Stimulated activated CD8-positive, alpha-beta memory T cell treated with anti-CD3 and anti-CD28 coated beads, Interleukin-15, amount 100 ng/mL, for 4 hours (primary cell): Measurements from ENCODE around the gene PNMA6E.
"Not testable (repeated sequence)": the region's sequence is repeated elsewhere in the genome, so short reads cannot be mapped to it uniquely, and the experiment has no call there.

ENCODE experiments used
- DNase-seq, 2 donors: peaks; one replicate each; pipeline ENCODE4 v3.0.0-alpha.2; 2020; ENCODE audit warnings: low read depth in 2 of 2

Gene PNMA6E

GRCh38 chrX:153386097-153386496 is 15.1 kb downstream of the PNMA6E start:
- DNase-seq = no peak

GRCh38 chrX:153384973-153385372 is 16.2 kb downstream of the PNMA6E start:
- DNase-seq = not testable (repeated sequence)

GRCh38 chrX:153384390-153384789 is 16.8 kb downstream of the PNMA6E start:
- DNase-seq = no peak

GRCh38 chrX:153382563-153383482 is 18.3 kb downstream of the PNMA6E start:
- no peak for DNase-seq

- no peak for DNase-seq
These were observed 19.2 kb downstream of the PNMA6E start for GRCh38 chrX:153381684-153382532.

- DNase-seq = no peak
These were observed 20.5 kb downstream of the PNMA6E start for GRCh38 chrX:153380691-153381090.

- no peak for DNase-seq
These were observed 21.1 kb downstream of the PNMA6E start for GRCh38 chrX:153379971-153380581.

GRCh38 chrX:153379508-153379907 is 21.6 kb downstream of the PNMA6E start:
- no peak for DNase-seq

- DNase-seq = no peak
These were observed 22.5 kb downstream of the PNMA6E start for GRCh38 chrX:153378607-153379006.

- no peak for DNase-seq
These were observed 23.4 kb downstream of the PNMA6E start for GRCh38 chrX:153377727-153378126.

- DNase-seq = no peak
These were observed 25.6 kb downstream of the PNMA6E start for GRCh38 chrX:153375571-153375970.

- DNase-seq = no peak
These were observed 26.7 kb downstream of the PNMA6E start for GRCh38 chrX:153374426-153374825.

- DNase-seq = no peak
These were observed 28.2 kb downstream of the PNMA6E start for GRCh38 chrX:153372949-153373348.

GRCh38 chrX:153371256-153371655 is 29.9 kb downstream of the PNMA6E start:
- DNase-seq = no peak

GRCh38 chrX:153370293-153371055 is 30.7 kb downstream of the PNMA6E start:
- no peak for DNase-seq

- no peak for DNase-seq
These were observed 34.1 kb downstream of the PNMA6E start for GRCh38 chrX:153366878-153367538.

- DNase-seq = no peak
These were observed 35.0 kb downstream of the PNMA6E start for GRCh38 chrX:153366119-153366518.

- no peak for DNase-seq
These were observed 35.5 kb downstream of the PNMA6E start for GRCh38 chrX:153365670-153366069.

GRCh38 chrX:153361781-153362397 is 39.3 kb downstream of the PNMA6E start:
- DNase-seq = no peak

- DNase-seq = no peak
These were observed 43.3 kb downstream of the PNMA6E start for GRCh38 chrX:153357877-153358276.
